ENCODE data around the gene LRP2BP. TPM values are rescaled to one million over a fixed set of nuclear protein-coding genes. Genes with fewer than 3 reads are reported as not detected.

The LRP2BP gene
- total RNA-seq, 1 experiment from 2014 or later: 0.27 TPM

GRCh38 chr4:185395956-185396723 is 416 bp upstream of the LRP2BP start:
- DNase-seq (ENCODE audit: extremely low read depth, low read depth): peak; percentile 94

DNA sequence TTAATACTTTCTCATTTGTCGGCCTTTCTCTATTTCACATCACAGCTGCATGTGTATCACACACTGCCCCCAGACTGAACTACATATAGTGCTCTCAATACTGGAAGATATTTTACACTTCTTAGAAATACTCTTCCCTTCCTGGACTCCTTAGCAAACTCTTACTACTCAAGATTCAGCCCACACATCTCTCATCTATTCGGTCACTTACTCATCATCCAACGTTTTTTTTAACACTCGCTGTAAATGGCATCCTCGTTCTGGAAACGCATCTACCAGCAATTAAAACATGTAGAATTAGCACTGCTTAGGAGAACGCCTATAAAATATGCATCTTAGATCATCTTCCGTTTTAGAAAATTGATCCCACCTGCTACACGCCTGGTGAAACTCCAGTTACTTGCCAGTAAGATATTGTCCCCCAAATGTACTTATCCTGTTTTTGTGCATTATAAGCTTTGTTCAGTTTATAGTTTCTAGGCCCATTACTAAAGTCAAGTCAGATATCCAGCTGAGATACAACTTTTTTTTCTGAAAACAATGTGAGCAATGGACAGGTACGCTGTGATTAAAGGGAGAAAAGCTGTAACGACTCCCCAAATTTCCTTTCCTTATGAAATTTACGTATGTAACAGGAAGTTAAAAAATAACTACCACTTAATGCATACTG is 1.0 kb downstream of the LRP2BP start:
- no peak for DNase-seq (ENCODE audit: extremely low read depth, low read depth)

DNA sequence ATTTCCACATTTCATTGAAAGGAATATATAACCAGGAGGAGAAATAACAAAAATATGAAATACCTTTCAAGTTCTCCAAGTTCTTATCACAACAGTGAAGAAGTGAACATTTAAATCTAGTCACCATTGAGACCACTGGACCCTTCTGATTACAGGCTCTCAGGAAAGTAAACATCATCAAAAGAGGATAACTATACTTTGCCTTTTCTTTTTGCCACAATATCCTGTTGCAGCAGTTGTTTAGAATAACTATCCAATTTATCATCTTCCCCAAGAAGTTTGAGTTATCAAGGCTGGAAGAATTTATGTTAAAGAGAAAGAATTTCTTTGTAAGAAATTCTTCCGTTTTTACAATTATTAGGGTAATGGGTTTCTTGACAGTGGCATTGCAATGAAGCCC is 3.6 kb downstream of the LRP2BP start:
- no peak for DNase-seq (ENCODE audit: extremely low read depth, low read depth)

DNA sequence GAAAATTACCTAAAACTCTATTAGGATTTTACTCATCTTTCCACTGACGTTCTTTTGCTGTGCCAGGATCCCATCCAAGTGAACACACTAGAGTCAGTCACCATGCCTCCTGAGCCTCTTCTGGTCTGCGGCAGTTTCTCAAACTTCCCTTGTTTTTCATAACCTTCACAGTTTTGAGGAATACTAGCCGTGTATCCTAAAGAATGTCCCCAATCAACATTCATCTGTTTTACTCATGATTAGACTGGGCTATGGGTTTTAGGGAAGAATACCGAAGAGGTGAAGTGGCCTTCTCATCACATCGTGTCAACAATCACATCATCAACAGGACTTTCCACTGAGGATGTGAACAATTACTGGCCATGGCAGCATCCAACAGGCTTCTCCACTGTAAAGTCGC is 4.8 kb downstream of the LRP2BP start:
- no peak for DNase-seq (ENCODE audit: extremely low read depth, low read depth)

GRCh38 chr4:185387957-185388356 is 7.8 kb downstream of the LRP2BP start:
- DNase-seq (ENCODE audit: extremely low read depth, low read depth): no peak

DNA sequence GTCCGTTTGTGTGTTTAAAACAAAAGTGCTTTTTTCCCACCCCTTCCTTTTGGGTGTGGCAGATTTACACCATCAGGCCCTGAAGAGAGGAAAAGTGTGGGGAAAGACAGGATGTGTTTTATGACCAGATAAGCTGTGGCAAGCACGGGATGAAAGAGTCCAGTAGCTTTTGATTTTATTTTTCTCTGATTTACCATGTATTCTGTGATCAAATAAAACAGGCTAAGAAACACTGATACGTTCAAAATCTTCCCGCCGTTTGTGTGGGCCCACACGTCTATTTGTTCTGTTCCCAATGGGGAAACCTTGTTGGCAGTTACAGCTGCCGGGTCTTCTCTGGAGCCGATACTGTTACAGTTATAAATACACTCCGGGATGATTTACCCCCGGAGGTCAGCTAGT is 10.8 kb downstream of the LRP2BP start:
- DNase-seq (ENCODE audit: extremely low read depth, low read depth): no peak

GRCh38 chr4:185384061-185384460 is 11.7 kb downstream of the LRP2BP start:
- DNase-seq (ENCODE audit: extremely low read depth, low read depth): no peak

GRCh38 chr4:185383451-185383850 is 12.3 kb downstream of the LRP2BP start:
- DNase-seq (ENCODE audit: extremely low read depth, low read depth): no peak

- no peak for DNase-seq (ENCODE audit: extremely low read depth, low read depth)
These were observed 13.0 kb downstream of the LRP2BP start for GRCh38 chr4:185382754-185383153.

GRCh38 chr4:185381288-185382196 is 14.2 kb downstream of the LRP2BP start:
- DNase-seq (ENCODE audit: extremely low read depth, low read depth): no peak

DNA sequence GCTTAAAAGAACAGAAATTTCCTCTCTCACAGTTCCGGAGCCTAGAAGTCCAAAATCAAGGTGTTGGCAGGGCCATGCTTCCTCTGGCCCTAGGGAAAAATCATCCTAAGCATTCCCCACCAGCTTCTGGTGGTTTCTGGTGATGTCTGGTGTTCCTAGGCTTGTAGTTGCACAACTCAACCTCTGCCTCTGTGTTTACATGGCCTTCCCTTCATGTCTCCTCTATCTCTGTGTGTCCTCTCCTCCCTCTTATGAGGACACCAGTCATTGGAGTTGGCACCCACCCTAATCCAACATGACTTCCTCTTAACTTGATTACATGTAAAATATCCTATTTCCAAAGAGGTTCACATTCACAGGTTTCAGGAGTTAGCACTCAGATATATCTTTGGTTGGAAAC is 15.4 kb downstream of the LRP2BP start:
- no peak for DNase-seq (ENCODE audit: extremely low read depth, low read depth)

DNA sequence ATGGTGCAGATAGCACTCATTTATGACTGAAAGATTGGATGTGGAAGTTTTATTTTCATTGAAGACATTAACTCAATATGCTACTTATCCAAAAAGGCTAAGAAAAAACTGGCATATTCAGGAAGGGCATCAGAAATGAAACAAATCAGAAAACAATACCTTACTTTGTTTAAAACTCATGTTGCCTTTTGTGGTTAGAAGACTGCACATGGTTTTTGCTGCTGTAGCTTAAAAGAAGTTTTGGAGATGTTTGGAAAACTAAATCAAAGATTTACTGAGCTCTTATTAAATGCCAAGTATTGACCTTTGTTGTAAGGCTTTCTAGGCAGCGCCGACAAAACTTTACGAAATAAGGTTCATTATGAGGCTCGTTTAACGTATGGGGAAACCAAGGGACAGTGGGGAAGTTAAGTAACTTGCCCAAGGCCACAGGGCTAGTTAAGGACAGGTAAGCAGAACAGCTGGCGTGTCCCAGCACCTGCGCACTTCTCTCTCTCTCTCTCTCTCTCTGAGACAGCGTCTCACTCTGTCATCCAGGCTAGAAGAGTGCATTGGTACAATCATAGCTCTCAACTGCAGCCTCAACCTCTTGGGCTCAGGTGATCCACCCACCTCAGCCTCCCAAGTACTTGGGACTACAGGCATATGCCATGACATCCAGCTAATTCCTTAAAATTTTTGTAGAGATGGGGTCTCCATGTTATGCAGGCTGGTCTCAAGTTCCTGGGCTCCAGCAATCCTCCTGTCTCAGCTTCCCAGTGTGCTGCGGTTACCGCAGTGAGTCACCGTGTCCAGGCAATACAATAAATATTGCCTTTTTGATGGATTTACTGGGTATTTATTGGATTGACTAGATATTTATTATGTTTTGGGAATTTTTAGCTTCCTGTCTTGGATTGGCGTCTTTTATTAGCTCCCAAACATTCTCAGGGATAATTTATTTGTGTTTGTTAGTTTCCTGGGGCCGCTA is 16.1 kb downstream of the LRP2BP start:
- DNase-seq (ENCODE audit: extremely low read depth, low read depth): no peak

DNA sequence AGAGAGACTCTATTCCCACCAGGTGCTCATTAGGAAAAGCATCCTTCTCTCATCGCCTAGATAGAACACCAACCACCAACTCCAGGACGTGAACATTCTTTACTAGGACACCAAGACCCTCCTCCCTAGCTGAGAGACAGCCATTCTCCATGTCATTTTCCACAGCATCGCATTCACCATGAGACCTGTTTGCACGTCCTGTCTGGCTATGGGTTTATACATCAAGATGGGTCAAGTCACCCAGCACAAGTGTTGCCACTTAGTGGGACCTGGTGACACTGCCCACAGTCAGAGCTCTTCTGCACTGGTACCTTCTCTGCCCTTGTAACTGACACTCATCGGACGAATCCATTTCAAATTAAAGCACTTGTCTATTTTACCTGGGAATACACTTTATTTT is 17.5 kb downstream of the LRP2BP start:
- DNase-seq (ENCODE audit: extremely low read depth, low read depth): no peak

GRCh38 chr4:185374573-185374972 is 21.2 kb downstream of the LRP2BP start:
- no peak for DNase-seq (ENCODE audit: extremely low read depth, low read depth)

GRCh38 chr4:185374027-185374426 is 21.7 kb downstream of the LRP2BP start:
- no peak for DNase-seq (ENCODE audit: extremely low read depth, low read depth)

DNA sequence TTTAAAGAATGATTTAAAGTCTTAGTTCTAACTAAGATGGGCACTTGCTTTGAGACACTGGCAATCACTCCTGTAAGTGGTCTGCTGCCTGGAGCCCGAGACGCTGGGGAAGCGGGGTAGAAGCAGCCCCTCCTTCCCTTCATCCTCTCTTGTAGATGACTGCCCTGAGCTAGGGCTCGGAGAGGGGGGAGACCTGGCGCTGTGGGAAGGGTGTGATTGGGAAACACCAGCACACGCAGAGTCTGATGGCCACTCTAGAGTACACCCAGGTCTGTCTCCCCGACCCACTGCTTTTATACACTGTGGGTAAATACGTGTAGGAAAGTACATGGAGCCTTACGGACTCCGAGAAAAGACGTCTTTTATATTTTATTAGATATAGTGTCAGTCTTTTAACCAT is 24.0 kb downstream of the LRP2BP start:
- no peak for DNase-seq (ENCODE audit: extremely low read depth, low read depth)

DNA sequence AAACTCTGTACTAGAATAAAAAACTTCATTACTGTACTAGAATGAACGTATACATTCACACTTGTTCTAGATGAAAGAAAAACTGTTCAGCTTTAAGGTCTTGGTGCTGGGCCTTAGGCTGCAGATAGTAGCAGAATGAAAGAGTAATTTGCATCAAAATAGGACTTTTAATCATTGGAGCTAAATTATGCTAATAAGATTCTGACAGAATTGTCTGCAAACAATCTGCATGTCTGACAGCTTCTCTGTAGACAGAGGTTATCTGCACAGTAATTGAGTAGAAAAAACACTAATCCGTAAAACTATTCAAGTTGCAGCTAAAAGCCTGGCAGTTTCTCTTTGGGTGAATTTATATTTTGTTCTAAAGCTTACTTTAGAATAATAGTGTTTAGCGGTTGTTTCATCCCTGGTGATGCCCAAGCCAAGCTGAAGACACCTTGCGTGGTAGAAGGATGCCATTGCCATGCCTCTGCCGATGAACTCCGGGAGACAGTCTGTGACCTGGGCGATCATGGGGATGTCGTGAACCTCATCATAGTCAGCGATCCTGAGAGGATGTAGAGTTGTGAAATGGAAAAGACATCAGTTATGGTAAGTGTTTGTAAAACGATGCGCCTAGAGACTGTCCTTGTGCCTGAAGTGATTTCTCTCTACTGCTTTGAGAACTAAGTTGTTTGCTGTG is 25.3 kb downstream of the LRP2BP start:
- no peak for DNase-seq (ENCODE audit: extremely low read depth, low read depth)

DNA sequence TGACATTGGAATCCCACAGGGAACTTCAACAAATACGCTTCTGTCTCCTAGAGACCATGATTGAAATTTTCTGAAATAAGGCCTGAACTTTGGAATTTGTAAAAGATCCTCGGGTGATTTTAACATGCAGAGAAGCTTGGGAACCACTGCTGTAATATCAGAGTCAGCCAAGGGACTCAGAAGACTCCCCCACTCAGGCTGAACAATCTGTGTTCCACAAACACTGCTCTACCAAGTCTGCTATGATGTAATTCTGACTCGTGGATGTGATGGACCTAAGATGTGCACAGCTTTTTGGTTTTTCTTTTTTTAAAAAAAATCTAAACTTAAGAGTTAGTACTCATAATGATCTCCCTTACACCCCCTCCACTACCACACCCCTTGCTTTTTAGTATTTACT is 26.0 kb downstream of the LRP2BP start:
- no peak for DNase-seq (ENCODE audit: extremely low read depth, low read depth)

GRCh38 chr4:185364886-185365285 is 30.8 kb downstream of the LRP2BP start:
- no peak for DNase-seq (ENCODE audit: extremely low read depth, low read depth)

- no peak for DNase-seq (ENCODE audit: extremely low read depth, low read depth)
These were observed 32.5 kb downstream of the LRP2BP start for GRCh38 chr4:185363251-185363650.
